ENCODE measurements around the gene BMPR1B.

The BMPR1B gene

DNA sequence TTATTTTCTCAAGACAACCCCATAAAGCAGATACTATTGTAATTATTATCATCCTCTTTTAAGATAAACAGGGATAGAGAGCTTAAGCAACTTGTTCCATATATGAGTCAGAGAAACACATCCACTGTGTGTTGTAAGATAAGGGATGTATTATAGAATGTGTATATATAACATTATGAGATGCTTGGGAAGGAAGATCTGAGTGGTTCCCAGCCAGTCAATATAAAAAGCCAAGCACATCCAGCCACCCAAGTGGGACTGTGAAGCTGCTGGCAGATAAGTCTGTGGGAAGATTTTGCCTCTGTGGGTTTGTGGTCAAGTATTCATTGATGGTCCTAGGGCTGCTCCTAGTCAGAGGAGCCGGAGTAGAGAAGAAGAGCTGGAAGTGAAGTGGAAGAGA lies 16.5 kb upstream of the BMPR1B start:
- H3K36me3 Mint-ChIP-seq (ENCODE audit: insufficient read depth), result no peaks in the 10 kb centered on the region
- peaks cover 0 to 1% of the 10 kb centered on the region in 2 donors for H3K9me3 Mint-ChIP-seq
- H3K27me3 Mint-ChIP-seq, result peaks cover 9 to 25% of the 10 kb centered on the region in 2 donors
- H3K27ac Mint-ChIP-seq, result no peak overlapping the region
- no peak for DNase-seq
- no peak for ATAC-seq (replicated peaks)
- H3K4me3 Mint-ChIP-seq, result no peak overlapping the region
- H3K4me1 Mint-ChIP-seq (ENCODE audit: low read depth in 2 of 2), result no peaks in the 10 kb centered on the region

DNA sequence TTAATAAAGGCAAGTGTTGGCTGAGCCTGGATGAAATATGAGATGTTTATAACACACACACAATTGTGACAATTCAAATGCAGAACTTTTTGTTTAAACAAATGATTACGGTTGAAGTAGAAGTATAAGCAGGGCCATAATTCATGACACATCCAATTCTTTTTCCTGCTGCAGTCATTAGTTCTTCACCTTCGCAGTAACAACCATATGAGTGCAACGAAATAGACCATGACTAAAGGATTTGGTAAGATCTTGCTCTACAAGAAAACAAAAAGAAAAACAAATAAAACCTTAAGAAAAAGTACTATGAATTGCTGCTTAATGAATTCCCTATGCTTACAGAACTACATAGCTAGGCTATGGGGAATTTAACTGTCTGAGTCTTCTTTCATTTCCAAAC lies 13.9 kb upstream of the BMPR1B start:
- DNase-seq (no peak), ATAC-seq (replicated peaks) (no peak)
- no peak overlapping the region for H3K4me3 Mint-ChIP-seq
- H3K27ac Mint-ChIP-seq, result no peak overlapping the region
- peaks cover 14 to 25% of the 10 kb centered on the region in 2 donors for H3K27me3 Mint-ChIP-seq
- H3K9me3 Mint-ChIP-seq, result peaks cover 0 to 3% of the 10 kb centered on the region in 2 donors
- H3K4me1 Mint-ChIP-seq (ENCODE audit: low read depth in 2 of 2), result no peaks in the 10 kb centered on the region
- H3K36me3 Mint-ChIP-seq (ENCODE audit: insufficient read depth), result no peaks in the 10 kb centered on the region

DNA sequence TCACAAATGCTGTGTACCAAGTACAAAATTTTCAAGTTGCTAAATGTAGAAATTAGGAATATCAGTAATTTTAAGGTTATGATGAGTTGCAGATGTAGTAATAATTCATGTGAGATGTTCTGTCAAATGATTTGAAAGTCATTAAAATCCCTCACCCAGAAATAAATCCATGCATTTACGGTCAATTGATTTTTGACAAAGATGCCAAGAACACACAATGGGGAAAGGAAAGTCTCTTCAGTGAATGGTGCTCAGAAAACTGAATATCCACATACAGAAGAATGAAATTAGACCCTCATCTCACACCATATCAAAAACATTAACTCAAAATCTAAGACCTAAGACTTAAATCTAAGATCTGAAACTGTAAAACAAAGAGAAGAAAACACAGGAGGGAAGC lies 12.9 kb upstream of the BMPR1B start:
- H3K4me1 Mint-ChIP-seq (ENCODE audit: low read depth in 2 of 2), result no peaks in the 10 kb centered on the region
- H3K4me3 Mint-ChIP-seq, result no peak overlapping the region
- no peaks in the 10 kb centered on the region for H3K36me3 Mint-ChIP-seq (ENCODE audit: insufficient read depth)

DNA sequence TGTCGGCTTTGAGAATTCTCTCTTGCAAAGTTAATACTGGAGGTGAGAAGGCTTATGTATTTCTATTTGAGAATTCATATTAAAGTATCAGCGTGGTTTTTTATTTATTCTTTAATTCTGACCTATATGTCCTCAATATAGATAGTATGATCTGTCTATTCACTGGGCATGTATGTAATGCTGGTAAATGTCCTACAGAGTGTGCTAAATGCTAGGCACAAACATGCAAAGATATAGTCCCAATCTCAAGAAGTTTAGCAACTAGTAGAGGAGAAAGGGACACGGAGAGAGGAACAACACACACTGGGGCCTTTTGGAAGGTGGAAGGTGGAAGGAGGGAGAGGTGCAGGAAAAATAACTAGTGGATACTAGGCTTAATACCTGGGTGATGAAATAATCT lies 11.0 kb upstream of the BMPR1B start:
- DNase-seq (no peak), ATAC-seq (replicated peaks) (no peak)
- Mint-ChIP-seq H3K9me3 (peaks cover 0 to 3% of the 10 kb centered on the region in 2 donors), H3K27me3 (peaks cover 5 to 19% of the 10 kb centered on the region in 2 donors), H3K4me3 (no peak overlapping the region), H3K27ac (no peak overlapping the region), H3K4me1 (ENCODE audit: low read depth in 2 of 2) (no peaks in the 10 kb centered on the region), H3K36me3 (ENCODE audit: insufficient read depth) (no peaks in the 10 kb centered on the region)

More for the DNA sequence above, 12.9 kb upstream of the BMPR1B start:
- ATAC-seq (replicated peaks), result no peak
- Mint-ChIP-seq H3K27me3 (peaks cover 14 to 25% of the 10 kb centered on the region in 2 donors), H3K9me3 (peaks cover 0 to 3% of the 10 kb centered on the region in 2 donors), H3K27ac (no peak overlapping the region)
- DNase-seq, result no peak

DNA sequence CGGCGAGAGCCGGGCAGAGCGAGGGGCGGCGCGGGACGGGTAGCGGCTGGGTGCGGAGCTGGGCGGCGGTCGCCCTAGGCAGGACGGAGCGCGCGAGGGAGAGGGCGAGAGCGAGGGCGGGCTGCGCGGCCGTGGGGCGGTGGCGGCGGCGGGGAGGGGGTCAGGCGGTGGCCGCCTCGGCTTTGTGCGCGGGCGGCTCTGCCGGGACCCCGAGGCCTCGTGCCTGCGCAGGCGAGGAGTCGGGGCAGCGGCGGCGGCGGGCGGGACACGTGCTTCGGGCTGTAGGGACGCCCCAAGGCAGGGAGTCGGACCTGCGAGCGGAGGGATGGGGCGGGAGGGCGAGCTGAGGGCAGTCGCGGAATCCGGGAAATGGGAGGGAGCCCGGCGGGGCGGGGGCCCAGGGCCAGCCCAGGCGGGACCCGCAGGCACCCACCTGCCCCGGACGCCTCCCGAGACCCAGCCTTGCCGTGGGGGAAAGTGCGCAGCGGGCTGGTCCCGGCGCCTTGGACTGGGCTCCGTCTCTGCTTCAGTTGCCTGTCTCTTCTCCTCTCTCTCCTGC lies 465 bp downstream of the BMPR1B start:
- no peak for ATAC-seq (replicated peaks)
- Mint-ChIP-seq H3K27me3 (peaks cover 63 to 74% of the 10 kb centered on the region in 2 donors), H3K36me3 (ENCODE audit: insufficient read depth) (peaks cover 3% of the 10 kb centered on the region), H3K9me3 (peaks cover 0 to 1% of the 10 kb centered on the region in 2 donors), H3K27ac (no peak overlapping the region), H3K4me3 (peak overlapping the region; percentile 5 to 51), H3K4me1 (ENCODE audit: low read depth in 2 of 2) (peaks cover 5% of the 10 kb centered on the region in 2 donors)
- no peak for DNase-seq

DNA sequence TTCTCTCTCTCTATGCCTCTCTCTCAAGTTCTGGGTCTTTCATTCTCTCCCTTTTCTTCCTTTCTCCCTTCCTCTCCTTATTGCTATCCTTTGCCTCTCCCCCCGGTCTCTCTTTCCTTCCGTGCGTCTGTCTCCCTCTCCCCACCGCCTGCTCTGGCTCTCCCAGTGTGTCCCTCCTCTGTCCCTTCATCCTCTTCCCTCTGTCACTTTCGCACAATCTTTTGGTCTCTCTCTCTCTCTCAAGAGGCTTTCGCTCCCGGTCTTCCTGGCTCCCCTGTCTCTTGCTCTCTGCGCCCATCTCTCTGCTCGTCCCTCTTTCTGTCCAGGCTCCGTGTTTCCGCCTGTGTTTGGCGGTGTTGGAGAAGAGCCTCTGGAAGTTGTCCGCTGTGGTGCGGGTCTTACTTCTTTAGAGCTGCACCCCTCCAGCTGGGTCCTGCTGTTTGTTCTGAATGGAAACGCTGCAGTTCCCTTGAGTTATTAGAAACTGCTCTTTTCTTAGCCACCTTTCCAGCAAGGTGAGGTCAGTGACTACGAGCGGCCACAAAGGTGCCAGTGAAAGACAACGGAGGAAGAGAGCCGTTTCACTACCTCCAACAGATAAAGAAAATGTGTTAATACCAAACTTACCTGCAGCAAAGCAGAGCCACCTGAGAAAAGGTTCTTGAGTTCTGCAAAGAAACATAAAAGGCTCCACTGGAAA lies 1.1 kb downstream of the BMPR1B start:
- Mint-ChIP-seq H3K4me1 (ENCODE audit: low read depth in 2 of 2) (peaks cover 5% of the 10 kb centered on the region in 2 donors), H3K4me3 (peak overlapping the region; percentile 5 to 51), H3K9me3 (peaks cover 0 to 1% of the 10 kb centered on the region in 2 donors), H3K36me3 (ENCODE audit: insufficient read depth) (peaks cover 3% of the 10 kb centered on the region), H3K27me3 (peaks cover 59 to 68% of the 10 kb centered on the region in 2 donors), H3K27ac (no peak overlapping the region)
- DNase-seq (no peak), ATAC-seq (replicated peaks) (no peak)

DNA sequence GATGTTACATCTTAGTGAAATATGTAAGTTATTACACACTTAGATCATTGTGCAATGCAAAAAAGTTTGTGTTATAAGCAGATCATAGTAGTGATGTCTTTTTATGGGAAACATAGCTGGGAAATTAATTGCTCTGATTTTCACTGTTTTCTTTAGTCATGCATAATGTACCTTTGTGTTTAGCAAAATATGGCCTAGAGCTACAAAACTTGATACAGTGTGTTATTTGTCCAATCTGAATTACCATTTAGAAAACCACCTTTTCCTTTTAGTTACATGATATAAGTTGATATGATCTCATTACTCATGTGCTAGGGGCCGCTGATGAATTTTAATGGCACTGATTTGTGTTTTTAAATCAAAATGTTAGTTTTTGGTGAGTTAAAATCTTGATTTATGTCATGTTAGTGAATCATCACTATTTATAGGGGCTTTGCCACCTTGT lies 2.0 kb downstream of the BMPR1B start:
- peaks cover 57 to 59% of the 10 kb centered on the region in 2 donors for H3K27me3 Mint-ChIP-seq
- ATAC-seq (replicated peaks), result no peak
- H3K27ac Mint-ChIP-seq, result no peak overlapping the region
- peaks cover 5% of the 10 kb centered on the region in 2 donors for H3K4me1 Mint-ChIP-seq (ENCODE audit: low read depth in 2 of 2)
- peaks cover 0 to 1% of the 10 kb centered on the region in 2 donors for H3K9me3 Mint-ChIP-seq
- peaks cover 3% of the 10 kb centered on the region for H3K36me3 Mint-ChIP-seq (ENCODE audit: insufficient read depth)
- H3K4me3 Mint-ChIP-seq, result no peak overlapping the region
- DNase-seq, result no peak

DNA sequence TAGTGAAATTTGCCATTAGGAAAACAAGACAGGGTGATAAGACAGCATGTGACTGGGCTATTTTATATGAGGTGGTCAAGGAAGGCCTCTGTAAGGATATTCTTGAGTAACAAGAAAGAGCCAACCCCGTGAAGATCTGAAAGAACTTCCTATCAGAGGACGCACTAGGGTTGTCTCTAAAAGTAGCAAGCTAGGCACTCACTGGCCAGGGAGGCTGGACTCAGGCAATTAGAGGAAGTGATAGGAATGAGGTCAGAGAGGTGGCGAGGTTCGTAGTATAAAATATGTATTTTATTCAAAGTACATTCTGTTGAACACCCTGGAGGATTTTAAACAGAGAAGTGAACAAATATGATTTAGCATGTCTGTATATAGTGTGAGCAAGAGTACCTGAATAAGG lies 4.6 kb downstream of the BMPR1B start:
- peaks cover 3% of the 10 kb centered on the region for H3K36me3 Mint-ChIP-seq (ENCODE audit: insufficient read depth)
- no peak for ATAC-seq (replicated peaks)
- no peak overlapping the region for H3K27ac Mint-ChIP-seq
- peaks cover 37 to 40% of the 10 kb centered on the region in 2 donors for H3K27me3 Mint-ChIP-seq
- no peak overlapping the region for H3K4me3 Mint-ChIP-seq
- peaks cover 0 to 1% of the 10 kb centered on the region in 2 donors for H3K9me3 Mint-ChIP-seq
- H3K4me1 Mint-ChIP-seq (ENCODE audit: low read depth in 2 of 2), result peaks cover 5% of the 10 kb centered on the region in 2 donors
- no peak for DNase-seq

DNA sequence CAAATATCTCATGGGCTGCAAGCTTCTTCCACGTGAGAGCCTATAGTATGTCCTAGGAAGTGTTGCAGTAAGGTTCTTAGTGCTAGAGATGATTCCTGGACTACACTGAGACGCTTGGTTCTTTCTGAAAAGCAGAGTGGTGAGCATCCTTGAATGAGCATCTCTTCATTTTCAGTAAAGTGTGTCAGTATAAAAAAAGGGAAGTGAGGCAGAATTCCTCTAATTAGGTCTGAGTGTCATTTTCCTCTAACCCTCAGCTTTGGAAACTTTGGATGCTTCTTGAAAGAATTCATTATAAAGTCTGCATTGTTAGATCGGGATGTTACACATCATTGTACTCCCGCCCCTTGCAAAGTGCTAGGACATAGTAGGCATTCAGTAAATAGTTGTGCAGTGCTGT lies 5.2 kb downstream of the BMPR1B start:
- Mint-ChIP-seq H3K36me3 (ENCODE audit: insufficient read depth) (peaks cover 3% of the 10 kb centered on the region), H3K4me3 (no peak overlapping the region), H3K27me3 (peaks cover 37% of the 10 kb centered on the region in 2 donors), H3K9me3 (peaks cover 0 to 1% of the 10 kb centered on the region in 2 donors), H3K27ac (no peak overlapping the region), H3K4me1 (ENCODE audit: low read depth in 2 of 2) (peaks cover 5% of the 10 kb centered on the region in 2 donors)
- ATAC-seq (replicated peaks) (no peak), DNase-seq (no peak)

DNA sequence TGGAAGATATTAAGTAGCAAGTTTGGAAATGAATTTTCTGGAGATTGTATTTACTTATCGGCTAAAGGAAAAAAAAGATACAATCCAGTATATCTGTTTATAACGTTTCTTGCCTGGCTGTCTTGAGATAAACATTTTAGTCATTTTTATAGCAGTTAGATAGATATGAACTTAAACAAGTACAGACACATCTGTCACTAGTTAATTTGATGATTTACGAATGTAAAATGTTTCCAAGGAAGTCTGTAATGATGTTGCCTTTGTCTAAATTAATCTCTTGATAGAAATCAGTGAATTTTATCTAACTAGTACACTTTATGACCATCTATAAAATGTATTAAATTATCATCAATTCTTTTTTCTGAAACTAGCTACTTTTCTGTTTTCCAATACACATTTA lies 5.7 kb downstream of the BMPR1B start:
- Mint-ChIP-seq H3K36me3 (ENCODE audit: insufficient read depth) (peaks cover 3% of the 10 kb centered on the region), H3K9me3 (peaks cover 0 to 3% of the 10 kb centered on the region in 2 donors), H3K4me3 (no peak overlapping the region)

DNA sequence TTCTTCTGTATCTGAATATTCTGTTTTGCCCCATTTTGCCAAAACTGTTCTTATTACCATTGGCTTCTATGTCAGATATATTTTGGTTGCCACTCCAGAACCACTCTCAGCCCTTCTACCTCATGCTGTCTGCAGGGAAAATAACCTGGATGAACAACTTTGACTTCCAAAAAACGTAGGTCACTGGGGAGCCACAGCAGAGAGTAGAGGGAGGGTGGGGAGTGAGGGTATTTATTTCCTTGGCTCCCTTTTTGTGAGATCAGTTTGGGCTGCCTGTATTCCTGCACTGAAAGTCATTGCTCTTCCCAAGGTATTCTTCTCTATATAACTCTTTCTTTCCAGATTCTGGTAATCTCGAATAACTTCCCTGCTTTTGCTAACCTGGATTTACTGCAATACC lies 6.3 kb downstream of the BMPR1B start:
- H3K36me3 Mint-ChIP-seq (ENCODE audit: insufficient read depth), result no peaks in the 10 kb centered on the region
- H3K27me3 Mint-ChIP-seq, result peaks cover 27 to 29% of the 10 kb centered on the region in 2 donors
- ATAC-seq (replicated peaks) (no peak), DNase-seq (no peak)
- peaks cover 0 to 3% of the 10 kb centered on the region in 2 donors for H3K9me3 Mint-ChIP-seq
- no peak overlapping the region for H3K27ac Mint-ChIP-seq
- H3K4me3 Mint-ChIP-seq, result no peak overlapping the region
- H3K4me1 Mint-ChIP-seq (ENCODE audit: low read depth in 2 of 2), result no peaks in the 10 kb centered on the region

More for the DNA sequence above, 5.7 kb downstream of the BMPR1B start:
- Mint-ChIP-seq H3K4me1 (ENCODE audit: low read depth in 2 of 2) (peaks cover 5% of the 10 kb centered on the region in 2 donors), H3K27ac (no peak overlapping the region), H3K27me3 (peaks cover 32 to 35% of the 10 kb centered on the region in 2 donors)
- DNase-seq (no peak), ATAC-seq (replicated peaks) (no peak)

DNA sequence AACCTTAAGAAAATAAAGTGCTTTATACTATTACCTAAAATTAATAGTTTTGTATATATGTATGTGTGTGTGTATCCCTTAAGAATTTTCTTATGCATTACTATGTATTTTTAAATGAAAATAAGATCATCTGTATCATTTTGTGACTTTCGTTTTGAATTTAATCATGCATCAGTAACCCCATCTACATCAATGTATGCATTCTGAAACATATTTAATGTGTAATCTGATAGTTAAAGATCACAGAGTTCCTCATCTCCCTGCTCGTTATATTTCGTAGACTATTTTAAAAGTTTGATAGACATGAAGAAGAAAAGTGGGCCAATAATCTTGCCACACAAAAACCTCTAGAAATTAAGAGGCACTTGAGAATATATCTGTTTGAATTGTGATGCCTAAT lies 7.4 kb downstream of the BMPR1B start:
- Mint-ChIP-seq H3K36me3 (ENCODE audit: insufficient read depth) (no peaks in the 10 kb centered on the region), H3K4me1 (ENCODE audit: low read depth in 2 of 2) (no peaks in the 10 kb centered on the region), H3K27ac (no peak overlapping the region), H3K9me3 (peaks cover 0 to 3% of the 10 kb centered on the region in 2 donors), H3K4me3 (no peak overlapping the region), H3K27me3 (peaks cover 18 to 21% of the 10 kb centered on the region in 2 donors)
- no peak for DNase-seq
- ATAC-seq (replicated peaks), result no peak

DNA sequence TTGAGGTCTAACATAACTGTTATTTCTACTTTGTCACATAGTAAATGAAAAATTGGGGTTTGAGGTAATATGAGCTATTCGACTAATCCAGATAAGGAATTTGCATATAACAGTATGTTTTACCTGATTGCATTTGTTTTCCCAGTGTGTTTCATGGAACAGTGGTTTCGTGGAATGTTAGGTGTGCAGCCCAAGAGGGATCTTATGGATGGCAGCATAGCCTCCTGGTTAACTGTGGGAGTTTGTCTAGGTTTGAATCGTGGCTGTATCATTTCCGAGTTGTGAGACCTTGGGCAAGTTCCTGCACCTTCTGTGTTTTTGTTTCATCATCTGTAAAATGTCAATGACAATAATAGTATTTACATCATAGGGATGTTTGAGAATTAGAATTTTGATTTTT lies 7.9 kb downstream of the BMPR1B start:
- Mint-ChIP-seq H3K27me3 (peaks cover 13 to 16% of the 10 kb centered on the region in 2 donors), H3K9me3 (peaks cover 0 to 3% of the 10 kb centered on the region in 2 donors)

DNA sequence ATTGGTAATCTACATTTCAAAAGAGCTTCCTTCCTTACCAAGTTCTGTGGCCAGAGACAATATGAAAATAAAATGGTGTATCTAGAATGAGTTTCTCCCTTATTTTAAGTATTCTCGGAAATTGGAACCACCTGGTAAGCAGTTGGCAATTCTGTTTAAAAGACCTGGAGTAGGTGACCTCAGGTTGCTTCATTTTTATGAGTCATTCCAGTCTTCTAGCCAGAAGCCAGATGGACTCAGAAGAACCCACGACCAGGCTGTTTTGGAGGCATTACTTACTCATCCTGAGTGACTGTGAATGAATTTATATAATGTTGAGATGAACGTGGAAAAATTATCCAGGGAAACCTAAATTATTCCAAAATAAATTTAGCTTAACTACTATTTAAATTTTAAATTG lies 9.1 kb downstream of the BMPR1B start:
- Mint-ChIP-seq H3K4me3 (no peak overlapping the region), H3K4me1 (ENCODE audit: low read depth in 2 of 2) (no peaks in the 10 kb centered on the region), H3K27ac (no peak overlapping the region), H3K27me3 (peaks cover 5 to 7% of the 10 kb centered on the region in 2 donors), H3K9me3 (peaks cover 0 to 3% of the 10 kb centered on the region in 2 donors), H3K36me3 (ENCODE audit: insufficient read depth) (no peaks in the 10 kb centered on the region)
- no peak for ATAC-seq (replicated peaks)
- DNase-seq, result no peak

More for the DNA sequence above, 7.9 kb downstream of the BMPR1B start:
- Mint-ChIP-seq H3K36me3 (ENCODE audit: insufficient read depth) (no peaks in the 10 kb centered on the region), H3K4me1 (ENCODE audit: low read depth in 2 of 2) (no peaks in the 10 kb centered on the region), H3K27ac (no peak overlapping the region), H3K4me3 (no peak overlapping the region)
- DNase-seq (no peak), ATAC-seq (replicated peaks) (no peak)

Data from effector memory CD8-positive, alpha-beta T cell (primary cell).